22Rv1 (cell line): ENCODE data around the gene CLIP1.

Experiments used
- CTCF ChIP-seq: fragments of 450-650 bp; IDR thresholded peaks from 2 replicates; pipeline ENCODE4 v1.5.1; 2017; ENCODE audit warnings: mild to moderate bottlenecking
- ZFX ChIP-seq: fragments of 450-650 bp; IDR thresholded peaks from 2 replicates; pipeline ENCODE4 v1.6.1; 2017; ENCODE audit warnings: antibody characterized with exemption, borderline replicate concordance

GRCh38 chr12:122382919-122383350 lies 39.5 kb downstream of the CLIP1 start:
- TF ChIP-seq CTCF: no peak
- TF ChIP-seq ZFX: no peak
